Lower leg skin (tissue), 3 donors: Measurements from ENCODE around the gene SGCE.

Source experiments
- CTCF ChIP-seq, 3 donors: fragments of 450-650 bp; IDR thresholded peaks; one replicate each; pipeline ENCODE4 v1.5.1; 2016; ENCODE audit warnings: antibody characterized with exemption in 3 of 3, mild to moderate bottlenecking in 3 of 3, moderate library complexity in 2 of 3
- POLR2A ChIP-seq, 2 donors: fragments of 450-650 bp; IDR thresholded peaks; one replicate each; pipeline ENCODE4 v1.6.1; 2016 to 2017; ENCODE audit warnings: antibody characterized with exemption in 2 of 2, mild to moderate bottlenecking in 1 of 2, moderate library complexity in 1 of 2

GRCh38 chr7:94579470-94579869 lies 76.5 kb downstream of the SGCE start:
- TF ChIP-seq CTCF (IDR thresholded peaks at IDR 0.05) (no peak), POLR2A (IDR thresholded peaks at IDR 0.05) (no peak)
